K562 treated with DMSO at 1 percent for 24 hours (cell line): ENCODE measurements around the gene ENOX2. TPM values are rescaled to one million over a fixed set of nuclear protein-coding genes. Genes with fewer than 3 reads are reported as not detected.

Experiments
- total RNA-seq: library from RNA; unstranded; fragments of 300-600 nt; gene quantifications from 2 replicates; pipeline ENCODE4 v1.2.3, GENCODE V29; 2022; ENCODE audit warnings: low read depth; ENCODE audit not compliant: insufficient read depth

Gene ENOX2
- 21.7 and 25.2 TPM in 2 replicates for total RNA-seq

GRCh38 chrX:130902783-130903613 is at the start of gene ENOX2:
Gene ENOX2, minus strand, starts transcription at chrX:130903209. Its CDS starts 199,993 bp downstream, at chrX:130703216.

Other genes starting within 250 kb of the ENOX2 start
- gene ARHGAP36, start 155.1 kb upstream of the ENOX2 start, total RNA-seq = not detected in 2 replicates